Peyer's patch (tissue), 4 donors: Measurements from ENCODE around the gene EEFSEC. TPM values are rescaled to one million over a fixed set of nuclear protein-coding genes. Genes with fewer than 3 reads are reported as not detected.

Source experiments
- DNase-seq, 3 donors: peaks; one replicate each; pipeline ENCODE4 v3.0.0-alpha.2; 2017 to 2019
- H3K27ac ChIP-seq, 4 donors: fragments of 200-600 bp; sonication (generic); one replicate each; pipeline ENCODE4 v1.5.1; 2016 to 2019
- H3K27me3 ChIP-seq, 2 donors: fragments of 200-600 bp; sonication (generic); one replicate each; pipeline ENCODE4 v1.5.1; 2019
- H3K36me3 ChIP-seq, 3 donors: fragments of 200-600 bp; sonication (generic); one replicate each; pipeline ENCODE4 v1.5.1; 2016 to 2019
- H3K4me1 ChIP-seq, 4 donors: fragments of 200-600 bp; sonication (generic); one replicate each; pipeline ENCODE4 v1.5.1; 2016 to 2019
- H3K4me3 ChIP-seq, 4 donors: fragments of 200-600 bp; sonication (generic); 1 replicate in 3 of 4; 2 replicates in 1 of 4; pipeline ENCODE4 v1.5.1; 2016 to 2019; ENCODE audit warnings: mild to moderate bottlenecking in 1 of 4
- H3K9me3 ChIP-seq, 4 donors: fragments of 200-600 bp; sonication (generic); one replicate each; pipeline ENCODE4 v1.5.1; 2016 to 2019; ENCODE audit warnings: mild to moderate bottlenecking in 1 of 4
- POLR2A ChIP-seq, 2 donors: fragments of 450-650 bp; IDR thresholded peaks; one replicate each; pipeline ENCODE4 v1.5.1; 2017; ENCODE audit warnings: antibody characterized with exemption in 2 of 2, mild to moderate bottlenecking in 2 of 2, moderate library complexity in 2 of 2
- total RNA-seq, 4 donors: library from RNA; depleted of rRNA; stranded (reverse); fragments of >200 nt; gene quantifications; one replicate each; pipeline ENCODE4 v1.1.0, GENCODE V29; 2016
- TF ChIP-seq, protein P1 (sequence below), 6 experiments: fragments of 450-650 bp in 4 of 6; fragments of 200-600 bp in 2 of 6; sonication (generic) in 1 of 6; IDR thresholded peaks; one replicate each; pipeline ENCODE4 v1.5.1; 2017 to 2019; ENCODE audit warnings: antibody characterized with exemption in 6 of 6, mild to moderate bottlenecking in 3 of 6, moderate library complexity in 1 of 6

The EEFSEC gene
- total RNA-seq, 4 donors from 2014 or later = 11.7 to 50.3 (median 19.6) TPM

DNA sequence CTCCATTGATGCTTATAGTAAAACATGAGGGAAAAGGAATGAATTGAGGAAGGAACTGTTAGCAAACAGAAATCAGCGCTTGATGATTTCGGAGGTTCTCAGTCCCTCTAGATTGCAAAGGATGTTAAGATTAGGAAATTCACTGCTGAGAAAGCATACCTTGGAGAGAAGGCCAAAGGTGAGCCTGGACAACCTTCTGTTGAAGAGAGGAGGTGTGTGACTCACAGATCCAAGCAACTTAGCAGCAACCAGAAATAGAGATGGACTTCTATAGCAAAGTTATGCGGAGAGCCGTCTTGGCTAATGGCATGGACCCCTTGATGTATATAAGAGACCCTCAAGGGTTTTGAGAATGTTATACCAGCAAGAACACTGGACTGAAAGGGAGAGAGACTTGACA, 114.3 kb downstream of the EEFSEC start:
- H3K4me3 ChIP-seq = no peak overlapping the region
- DNase-seq = no peak
- no peak for TF ChIP-seq POLR2A (IDR thresholded peaks at IDR 0.05)
- TF ChIP-seq, protein P1, sequence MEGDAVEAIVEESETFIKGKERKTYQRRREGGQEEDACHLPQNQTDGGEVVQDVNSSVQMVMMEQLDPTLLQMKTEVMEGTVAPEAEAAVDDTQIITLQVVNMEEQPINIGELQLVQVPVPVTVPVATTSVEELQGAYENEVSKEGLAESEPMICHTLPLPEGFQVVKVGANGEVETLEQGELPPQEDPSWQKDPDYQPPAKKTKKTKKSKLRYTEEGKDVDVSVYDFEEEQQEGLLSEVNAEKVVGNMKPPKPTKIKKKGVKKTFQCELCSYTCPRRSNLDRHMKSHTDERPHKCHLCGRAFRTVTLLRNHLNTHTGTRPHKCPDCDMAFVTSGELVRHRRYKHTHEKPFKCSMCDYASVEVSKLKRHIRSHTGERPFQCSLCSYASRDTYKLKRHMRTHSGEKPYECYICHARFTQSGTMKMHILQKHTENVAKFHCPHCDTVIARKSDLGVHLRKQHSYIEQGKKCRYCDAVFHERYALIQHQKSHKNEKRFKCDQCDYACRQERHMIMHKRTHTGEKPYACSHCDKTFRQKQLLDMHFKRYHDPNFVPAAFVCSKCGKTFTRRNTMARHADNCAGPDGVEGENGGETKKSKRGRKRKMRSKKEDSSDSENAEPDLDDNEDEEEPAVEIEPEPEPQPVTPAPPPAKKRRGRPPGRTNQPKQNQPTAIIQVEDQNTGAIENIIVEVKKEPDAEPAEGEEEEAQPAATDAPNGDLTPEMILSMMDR (IDR thresholded peaks at IDR 0.05) = no peak
- H3K27ac ChIP-seq = no peak overlapping the region
- H3K4me1 ChIP-seq = no peaks in the 10 kb centered on the region
- no peaks in the 10 kb centered on the region for H3K27me3 ChIP-seq
- H3K36me3 ChIP-seq = peaks cover 0 to 18% (median 0%) of the 10 kb centered on the region in 3 donors
- H3K9me3 ChIP-seq = no peaks in the 10 kb centered on the region

DNA sequence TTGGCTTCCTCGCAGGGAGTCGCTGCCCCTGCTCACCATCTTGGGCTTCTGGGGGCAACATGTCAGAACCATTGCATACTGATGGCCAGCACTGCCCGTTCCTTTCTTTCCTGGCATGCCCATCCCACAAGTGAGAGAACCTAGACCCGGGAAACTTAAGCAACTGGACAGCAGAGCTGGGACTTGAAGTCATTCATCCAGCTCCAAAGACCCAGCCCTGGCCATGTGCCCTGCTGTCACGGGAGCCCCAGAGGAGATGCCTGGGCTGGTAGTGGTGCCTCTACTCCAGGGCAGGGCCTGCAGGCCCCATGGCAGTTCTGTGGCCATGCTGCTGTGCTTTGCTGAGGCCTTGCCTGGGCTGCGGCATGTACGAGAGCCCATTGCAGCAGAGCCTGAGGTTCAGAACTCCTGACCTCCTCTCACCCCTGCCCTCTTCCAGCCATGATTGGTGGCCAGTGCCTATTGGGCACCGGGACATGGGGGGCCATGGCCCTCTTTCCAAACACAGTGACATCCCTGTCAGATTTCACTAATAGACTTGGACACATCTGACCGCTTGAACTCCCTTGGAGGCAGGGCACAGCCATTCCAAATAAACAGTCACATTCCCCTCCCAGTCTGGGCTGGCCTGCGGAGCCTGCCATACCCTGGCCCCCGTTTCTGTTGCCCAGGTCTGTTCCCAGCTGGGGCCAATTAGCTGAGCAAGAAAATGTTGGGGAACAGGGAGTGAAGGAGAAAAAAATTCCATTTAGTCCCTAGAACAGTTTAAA, 115.9 kb downstream of the EEFSEC start:
- Histone ChIP-seq H3K4me3 (no peak overlapping the region), H3K4me1 (no peaks in the 10 kb centered on the region), H3K27me3 (no peaks in the 10 kb centered on the region), H3K27ac (no peak overlapping the region), H3K9me3 (no peaks in the 10 kb centered on the region), H3K36me3 (peaks cover 0 to 15% (median 0%) of the 10 kb centered on the region in 3 donors)
- TF ChIP-seq, protein P1 (IDR thresholded peaks at IDR 0.05) = no peak
- no peak for TF ChIP-seq POLR2A (IDR thresholded peaks at IDR 0.05)
- DNase-seq = peak in 1 of 3 donors; percentile 32

DNA sequence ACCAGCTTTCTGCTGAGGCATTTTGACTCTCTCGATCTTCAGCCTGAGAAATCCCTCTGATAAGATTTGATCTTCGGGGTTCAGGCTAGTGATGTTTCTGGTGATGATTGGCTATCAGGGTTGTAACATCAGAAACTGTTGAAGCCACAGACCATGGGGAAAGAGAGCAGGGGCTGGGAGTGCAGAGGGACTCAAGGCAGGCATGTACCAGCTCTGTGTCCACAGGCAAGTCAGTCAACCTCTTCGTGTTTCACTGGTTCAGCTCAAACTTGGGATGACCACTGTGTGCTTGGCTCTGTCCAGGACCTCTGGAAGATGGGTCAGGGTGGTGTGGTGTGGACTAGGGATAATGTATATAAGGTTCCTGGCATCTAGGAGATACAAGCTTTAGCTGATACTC, 116.5 kb downstream of the EEFSEC start:
- Histone ChIP-seq H3K4me1 (no peaks in the 10 kb centered on the region), H3K27ac (no peak overlapping the region), H3K9me3 (no peaks in the 10 kb centered on the region), H3K27me3 (no peaks in the 10 kb centered on the region), H3K36me3 (peaks cover 0 to 9% (median 0%) of the 10 kb centered on the region in 3 donors), H3K4me3 (no peak overlapping the region)
- DNase-seq = no peak
- no peak for TF ChIP-seq POLR2A (IDR thresholded peaks at IDR 0.05)
- TF ChIP-seq, protein P1 (IDR thresholded peaks at IDR 0.05) = no peak

DNA sequence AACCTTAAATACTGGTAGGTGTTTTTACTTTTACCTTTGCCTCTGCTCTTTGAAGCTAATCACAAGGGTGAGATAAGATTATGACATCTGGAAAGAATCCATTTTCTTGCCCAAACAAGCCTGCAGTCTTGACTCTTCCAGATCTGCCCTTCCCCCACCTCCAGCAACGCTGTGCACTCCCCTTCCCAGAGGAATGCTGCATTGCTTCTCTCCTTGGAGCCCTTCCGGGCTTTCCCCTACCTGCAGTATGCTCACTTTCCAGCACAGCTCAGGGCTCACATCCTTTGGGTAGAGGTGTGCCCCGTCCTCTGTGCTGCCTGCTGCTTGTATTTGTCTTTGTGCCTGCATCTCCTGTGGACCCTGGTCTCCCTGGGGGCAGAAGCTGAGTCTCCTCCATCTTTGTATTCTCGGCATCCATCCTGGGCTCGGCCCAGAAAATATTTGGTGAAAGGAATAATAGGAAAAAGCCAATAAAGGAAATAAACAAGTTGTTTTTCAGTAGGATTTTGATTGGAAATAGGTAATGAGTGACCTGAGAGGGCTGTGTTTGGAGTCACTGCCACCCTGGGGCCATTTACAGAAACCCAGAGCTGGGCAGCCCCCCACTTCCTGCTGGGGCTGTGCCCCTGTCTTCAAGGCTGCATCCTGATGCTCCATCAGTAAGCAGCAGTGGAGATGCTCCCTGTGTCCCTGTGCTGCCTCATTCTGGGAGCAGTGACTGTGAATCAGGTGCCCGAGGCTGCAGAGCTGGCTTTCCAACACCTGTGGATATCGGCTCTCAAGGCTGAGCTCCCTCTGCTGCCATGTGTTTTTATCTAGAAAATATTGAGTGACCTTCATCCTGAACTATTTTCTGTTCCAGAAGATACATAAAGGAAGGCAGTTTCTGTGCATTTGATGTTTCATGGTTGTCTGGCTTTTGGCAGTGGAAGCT, 117.5 kb downstream of the EEFSEC start:
- no peak overlapping the region for H3K27ac ChIP-seq
- DNase-seq = no peak
- H3K4me1 ChIP-seq = no peaks in the 10 kb centered on the region
- no peaks in the 10 kb centered on the region for H3K9me3 ChIP-seq
- no peaks in the 10 kb centered on the region for H3K27me3 ChIP-seq
- H3K36me3 ChIP-seq = peaks cover 0 to 7% (median 0%) of the 10 kb centered on the region in 3 donors
- no peak overlapping the region for H3K4me3 ChIP-seq
- TF ChIP-seq POLR2A (IDR thresholded peaks at IDR 0.05) = no peak
- TF ChIP-seq, protein P1 (IDR thresholded peaks at IDR 0.05) = no peak

DNA sequence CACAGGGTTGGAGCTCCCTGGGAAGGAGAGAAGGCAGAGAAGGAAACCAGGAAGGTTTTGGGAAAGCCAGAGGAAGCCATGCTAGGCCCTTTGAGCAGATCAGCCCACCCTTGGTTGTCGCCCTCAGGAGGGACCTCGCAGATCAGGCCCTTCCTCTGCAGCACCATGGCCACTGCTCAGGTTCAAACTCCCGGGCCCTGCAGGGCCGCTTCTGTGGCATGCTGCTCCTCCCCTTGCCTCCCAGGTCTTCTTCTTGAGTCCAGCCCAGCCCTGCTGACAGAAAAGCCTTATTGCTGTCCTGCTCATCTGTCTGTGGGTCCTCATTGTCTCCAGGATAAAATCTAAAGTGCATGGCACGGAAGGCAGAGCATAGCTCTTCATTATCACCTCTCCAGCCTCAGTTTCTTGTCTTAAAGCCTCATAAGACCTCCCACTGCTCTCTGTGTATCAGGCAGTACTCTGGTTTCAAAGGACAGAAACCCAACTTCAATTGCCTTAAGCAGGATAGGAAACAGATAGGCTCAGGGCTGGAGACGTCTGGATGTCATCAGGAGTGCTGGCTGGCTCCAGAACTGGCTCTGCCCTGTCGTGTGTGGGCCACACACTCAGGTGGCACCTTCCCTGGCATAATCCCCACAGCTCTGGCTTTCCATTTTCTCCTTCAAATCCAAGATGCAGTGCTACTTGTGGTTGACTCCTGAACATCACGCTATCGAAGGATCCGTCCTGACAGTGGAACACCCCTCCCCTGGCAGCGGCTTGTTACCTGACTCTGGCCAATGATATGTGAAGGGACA, 118.5 kb downstream of the EEFSEC start:
- TF ChIP-seq, protein P1 (IDR thresholded peaks at IDR 0.05) = no peak
- TF ChIP-seq POLR2A (IDR thresholded peaks at IDR 0.05) = no peak
- Histone ChIP-seq H3K9me3 (no peaks in the 10 kb centered on the region), H3K27ac (no peak overlapping the region), H3K4me1 (no peaks in the 10 kb centered on the region), H3K36me3 (peaks cover 0 to 7% (median 0%) of the 10 kb centered on the region in 3 donors), H3K4me3 (no peak overlapping the region), H3K27me3 (no peaks in the 10 kb centered on the region)
- DNase-seq = no peak
